Measurements from ENCODE around the gene TOM1.
A peak's percentile ranks its signal among the peaks of the same experiment; 100 is the strongest.

TOM1 gene

GRCh38 chr22:35330258-35330861 lies 30.7 kb downstream of the TOM1 start:
- TF ChIP-seq TAF1 (IDR thresholded peaks at IDR 0.05; ENCODE audit: low read depth) (no peak), USF1 (IDR thresholded peaks at IDR 0.05) (0 out of 2 replicates have a peak, but pooled peaks have one; percentile 15), EP300 (IDR thresholded peaks at IDR 0.05; ENCODE audit: borderline replicate concordance) (no peak)

DNA sequence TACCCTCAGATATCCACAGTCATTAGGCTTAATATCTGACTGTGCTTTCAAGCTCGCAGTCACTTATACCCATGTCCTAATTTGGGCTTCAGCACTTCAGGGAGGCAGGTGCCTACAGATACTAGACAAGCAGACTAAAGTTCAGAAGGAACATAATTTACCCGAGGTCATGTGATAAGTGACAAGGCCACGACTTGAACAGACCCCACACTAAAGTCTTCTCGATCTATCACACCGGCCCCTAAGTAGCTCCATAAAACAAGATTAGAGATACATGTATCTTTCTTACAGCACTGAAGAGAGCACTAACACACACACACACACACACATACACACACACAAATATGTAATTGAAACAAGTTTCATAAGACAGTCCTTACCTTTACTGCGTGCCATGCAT lies 32.6 kb downstream of the TOM1 start:
- TF ChIP-seq TCF12 (IDR thresholded peaks at IDR 0.05; ENCODE audit: low read depth), result no peak
- no peak for TF ChIP-seq CREB1 (IDR thresholded peaks at IDR 0.05; ENCODE audit: low read depth)

DNA sequence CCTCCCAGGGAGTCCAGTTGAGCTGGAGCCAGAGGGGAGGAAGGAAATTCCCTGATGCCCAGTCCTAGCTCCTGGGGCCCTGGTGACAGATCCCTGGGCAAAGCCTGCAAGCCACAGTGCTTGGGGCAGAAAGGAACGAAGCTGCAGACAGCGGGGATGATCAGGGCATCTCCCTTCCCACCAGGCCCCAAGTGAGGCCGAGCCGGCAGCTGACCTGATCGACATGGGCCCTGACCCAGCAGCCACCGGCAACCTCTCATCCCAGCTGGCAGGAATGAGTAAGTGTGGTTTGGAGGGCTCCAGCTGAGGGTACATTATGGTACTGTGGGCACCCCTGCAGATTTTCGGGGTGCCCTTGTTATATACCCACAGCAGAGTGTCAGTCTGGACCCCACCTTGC lies 33.5 kb downstream of the TOM1 start:
- no peak for TF ChIP-seq RAD21 (IDR thresholded peaks at IDR 0.05; ENCODE audit: low read depth)

GRCh38 chr22:35334004-35334403 lies 34.3 kb downstream of the TOM1 start:
- TF ChIP-seq CEBPB (IDR thresholded peaks at IDR 0.05) (no peak), EGR1 (IDR thresholded peaks at IDR 0.05) (no peak), CREB1 (IDR thresholded peaks at IDR 0.05; ENCODE audit: low read depth) (no peak), EP300 (IDR thresholded peaks at IDR 0.05; ENCODE audit: borderline replicate concordance) (no peak), USF1 (IDR thresholded peaks at IDR 0.05) (no peak)

- TF ChIP-seq TAF1 (IDR thresholded peaks at IDR 0.05; ENCODE audit: low read depth) (no peak), YY1 (IDR thresholded peaks at IDR 0.05; ENCODE audit: low read depth) (no peak), EP300 (IDR thresholded peaks at IDR 0.05; ENCODE audit: borderline replicate concordance) (no peak), RAD21 (IDR thresholded peaks at IDR 0.05; ENCODE audit: low read depth) (no peak), EGR1 (IDR thresholded peaks at IDR 0.05) (no peak), FOXM1 (IDR thresholded peaks at IDR 0.05; ENCODE audit: borderline replicate concordance, low read depth) (no peak), REST (IDR thresholded peaks at IDR 0.05; ENCODE audit: low read depth) (no peak), ZBTB7A (IDR thresholded peaks at IDR 0.05; ENCODE audit: low read depth) (no peak), CEBPB (IDR thresholded peaks at IDR 0.05) (no peak), MAX (IDR thresholded peaks at IDR 0.05) (no peak), TCF12 (IDR thresholded peaks at IDR 0.05; ENCODE audit: low read depth) (no peak), TEAD4 (IDR thresholded peaks at IDR 0.05) (no peak), NFIC (IDR thresholded peaks at IDR 0.05) (no peak), USF1 (IDR thresholded peaks at IDR 0.05) (no peak), CREB1 (IDR thresholded peaks at IDR 0.05; ENCODE audit: low read depth) (no peak)
Measured at GRCh38 chr22:35335468-35335867, 35.8 kb downstream of the TOM1 start.

- no peak for TF ChIP-seq YY1 (IDR thresholded peaks at IDR 0.05; ENCODE audit: low read depth)
Measured at GRCh38 chr22:35335936-35336781, 36.5 kb downstream of the TOM1 start.

GRCh38 chr22:35337932-35338331 lies 38.2 kb downstream of the TOM1 start:
- TF ChIP-seq TAF1 (IDR thresholded peaks at IDR 0.05; ENCODE audit: low read depth) (no peak), CEBPB (IDR thresholded peaks at IDR 0.05) (no peak), USF1 (IDR thresholded peaks at IDR 0.05) (no peak), ZBTB7A (IDR thresholded peaks at IDR 0.05; ENCODE audit: low read depth) (no peak), RAD21 (IDR thresholded peaks at IDR 0.05; ENCODE audit: low read depth) (peak; percentile 35; the same call in 1 of the 2 replicates)
